ENCODE data around the gene ACRV1.

DNA sequence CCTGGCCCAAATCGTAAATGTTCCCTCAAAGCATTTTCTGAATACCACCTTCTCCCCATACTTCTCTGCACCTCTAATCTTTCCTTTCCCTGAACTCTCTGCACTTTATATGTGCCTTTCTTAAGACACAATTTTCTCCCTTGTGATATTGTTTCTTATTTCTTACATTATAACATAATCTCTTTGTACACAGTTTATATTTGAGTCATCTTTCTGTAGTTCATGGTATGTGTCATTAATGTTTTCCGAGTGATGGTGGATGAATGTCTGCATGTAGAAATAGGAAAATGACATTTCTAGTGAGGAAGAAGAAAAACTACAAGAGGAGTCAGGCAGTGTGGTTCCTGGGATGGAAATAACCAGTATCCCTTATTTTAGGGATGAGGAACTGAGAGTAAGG, 5.5 kb downstream of the ACRV1 start:
- TF ChIP-seq CTCF (IDR thresholded peaks at IDR 0.05) (no peak), POLR2AphosphoS5 (IDR thresholded peaks at IDR 0.05; ENCODE audit: low read depth, low read length) (no peak), CHD2 (IDR thresholded peaks at IDR 0.05; ENCODE audit: low read length, partially characterized antibody) (no peak), TCF12 (IDR thresholded peaks at IDR 0.05) (no peak), RAD21 (IDR thresholded peaks at IDR 0.05; ENCODE audit: low read length) (no peak)
- TF ChIP-seq, protein P1, sequence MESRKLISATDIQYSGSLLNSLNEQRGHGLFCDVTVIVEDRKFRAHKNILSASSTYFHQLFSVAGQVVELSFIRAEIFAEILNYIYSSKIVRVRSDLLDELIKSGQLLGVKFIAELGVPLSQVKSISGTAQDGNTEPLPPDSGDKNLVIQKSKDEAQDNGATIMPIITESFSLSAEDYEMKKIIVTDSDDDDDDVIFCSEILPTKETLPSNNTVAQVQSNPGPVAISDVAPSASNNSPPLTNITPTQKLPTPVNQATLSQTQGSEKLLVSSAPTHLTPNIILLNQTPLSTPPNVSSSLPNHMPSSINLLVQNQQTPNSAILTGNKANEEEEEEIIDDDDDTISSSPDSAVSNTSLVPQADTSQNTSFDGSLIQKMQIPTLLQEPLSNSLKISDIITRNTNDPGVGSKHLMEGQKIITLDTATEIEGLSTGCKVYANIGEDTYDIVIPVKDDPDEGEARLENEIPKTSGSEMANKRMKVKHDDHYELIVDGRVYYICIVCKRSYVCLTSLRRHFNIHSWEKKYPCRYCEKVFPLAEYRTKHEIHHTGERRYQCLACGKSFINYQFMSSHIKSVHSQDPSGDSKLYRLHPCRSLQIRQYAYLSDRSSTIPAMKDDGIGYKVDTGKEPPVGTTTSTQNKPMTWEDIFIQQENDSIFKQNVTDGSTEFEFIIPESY (IDR thresholded peaks at IDR 0.05; ENCODE audit: borderline replicate concordance, low read depth): no peak
- TF ChIP-seq, protein P2, sequence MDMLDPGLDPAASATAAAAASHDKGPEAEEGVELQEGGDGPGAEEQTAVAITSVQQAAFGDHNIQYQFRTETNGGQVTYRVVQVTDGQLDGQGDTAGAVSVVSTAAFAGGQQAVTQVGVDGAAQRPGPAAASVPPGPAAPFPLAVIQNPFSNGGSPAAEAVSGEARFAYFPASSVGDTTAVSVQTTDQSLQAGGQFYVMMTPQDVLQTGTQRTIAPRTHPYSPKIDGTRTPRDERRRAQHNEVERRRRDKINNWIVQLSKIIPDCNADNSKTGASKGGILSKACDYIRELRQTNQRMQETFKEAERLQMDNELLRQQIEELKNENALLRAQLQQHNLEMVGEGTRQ (IDR thresholded peaks at IDR 0.05; ENCODE audit: borderline replicate concordance, low read depth, low read length): no peak
- TF ChIP-seq, protein P3, sequence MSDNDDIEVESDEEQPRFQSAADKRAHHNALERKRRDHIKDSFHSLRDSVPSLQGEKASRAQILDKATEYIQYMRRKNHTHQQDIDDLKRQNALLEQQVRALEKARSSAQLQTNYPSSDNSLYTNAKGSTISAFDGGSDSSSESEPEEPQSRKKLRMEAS (IDR thresholded peaks at IDR 0.05; ENCODE audit: low read depth): no peak

Measured in SK-N-SH (cell line).